ENCODE data around the gene LY6G5C. TPM values are rescaled to one million over a fixed set of nuclear protein-coding genes. Genes with fewer than 3 reads are reported as not detected.

The LY6G5C gene
- total and polyA plus RNA-seq, 2 of the 13 experiments (the other 11 are each of a cell fraction or from before 2014, with no cell fraction given), result 0.33 to 0.55 TPM

DNA sequence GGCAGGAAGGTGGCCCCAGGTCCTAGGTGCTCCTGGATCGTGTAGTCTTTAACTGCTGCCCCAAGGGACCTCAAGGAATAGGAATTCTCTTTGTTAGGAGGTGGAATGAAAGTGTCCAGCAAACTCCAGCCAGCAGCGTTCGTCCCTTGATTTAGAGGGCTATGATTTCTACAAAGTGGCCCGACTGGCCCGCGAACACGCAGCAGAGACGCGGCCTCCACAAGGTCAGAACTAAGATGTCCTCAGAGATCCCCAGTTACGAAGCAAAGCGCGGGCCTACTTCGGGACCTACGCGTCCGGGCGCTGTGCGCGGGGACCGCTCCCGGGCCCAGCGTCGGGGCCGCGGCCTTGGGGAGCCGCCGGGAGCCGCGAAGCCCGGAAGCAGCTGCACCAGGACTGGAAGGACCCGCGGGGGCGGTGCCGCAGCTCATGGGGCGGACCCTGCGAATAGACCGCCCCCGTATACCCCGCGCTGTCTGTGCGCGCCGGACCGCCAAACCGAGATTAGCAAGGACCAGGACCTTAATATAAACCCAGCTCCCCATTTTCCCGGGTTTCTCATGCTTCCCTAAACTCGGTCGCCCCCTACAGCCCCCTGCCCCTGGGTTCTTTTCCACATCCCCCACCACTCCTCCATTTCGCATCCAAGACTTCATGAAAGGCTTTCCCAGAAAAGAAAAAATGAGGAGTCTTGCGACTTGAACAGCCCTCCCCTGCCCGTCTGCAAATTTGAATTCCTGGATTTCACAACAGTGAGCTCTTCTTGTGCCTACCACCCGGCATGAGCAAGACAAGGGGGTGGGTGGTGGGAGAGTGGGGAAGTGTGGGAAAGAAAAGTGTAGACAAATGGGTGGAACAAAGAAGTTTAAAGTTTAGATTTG, 20.2 kb downstream of the LY6G5C start, which contains the start of gene C6orf47 (continued):
- TF ChIP-seq, protein P1, sequence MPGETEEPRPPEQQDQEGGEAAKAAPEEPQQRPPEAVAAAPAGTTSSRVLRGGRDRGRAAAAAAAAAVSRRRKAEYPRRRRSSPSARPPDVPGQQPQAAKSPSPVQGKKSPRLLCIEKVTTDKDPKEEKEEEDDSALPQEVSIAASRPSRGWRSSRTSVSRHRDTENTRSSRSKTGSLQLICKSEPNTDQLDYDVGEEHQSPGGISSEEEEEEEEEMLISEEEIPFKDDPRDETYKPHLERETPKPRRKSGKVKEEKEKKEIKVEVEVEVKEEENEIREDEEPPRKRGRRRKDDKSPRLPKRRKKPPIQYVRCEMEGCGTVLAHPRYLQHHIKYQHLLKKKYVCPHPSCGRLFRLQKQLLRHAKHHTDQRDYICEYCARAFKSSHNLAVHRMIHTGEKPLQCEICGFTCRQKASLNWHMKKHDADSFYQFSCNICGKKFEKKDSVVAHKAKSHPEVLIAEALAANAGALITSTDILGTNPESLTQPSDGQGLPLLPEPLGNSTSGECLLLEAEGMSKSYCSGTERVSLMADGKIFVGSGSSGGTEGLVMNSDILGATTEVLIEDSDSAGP (CRISPR knock-in tag; IDR thresholded peaks at IDR 0.05; ENCODE audit: borderline replicate concordance), result peak; percentile 86
- TF ChIP-seq SALL1 (CRISPR knock-in tag; IDR thresholded peaks at IDR 0.05) (peak; percentile 81), ZFP36 (IDR thresholded peaks at IDR 0.05; ENCODE audit: borderline replicate concordance, low read depth, low read length, partially characterized antibody) (no peak), ZKSCAN5 (CRISPR knock-in tag; IDR thresholded peaks at IDR 0.05) (no peak), RAD21 (CRISPR knock-in tag; IDR thresholded peaks at IDR 0.05) (peak; percentile 36; the same call in 1 of the 2 replicates), SAP130 (CRISPR knock-in tag; IDR thresholded peaks at IDR 0.05; ENCODE audit: low read depth) (peak; percentile 91), KDM5A (IDR thresholded peaks at IDR 0.05; ENCODE audit: borderline replicate concordance, low read length) (peak; percentile 35; the same call in 1 of the 2 replicates), ZFAT (CRISPR knock-in tag; conservative IDR thresholded peaks at IDR 0.05) (no peak), PAWR (CRISPR knock-in tag; IDR thresholded peaks at IDR 0.05; ENCODE audit: borderline replicate concordance) (no peak), HDAC2 (CRISPR knock-in tag; IDR thresholded peaks at IDR 0.05) (peak; percentile 57), HIVEP1 (CRISPR knock-in tag; IDR thresholded peaks at IDR 0.05) (no peak; the same call in 1 of the 2 replicates), NFYB (CRISPR knock-in tag; IDR thresholded peaks at IDR 0.05) (0 out of 2 replicates have a peak, but pooled peaks have one; percentile 30), ZFP62 (CRISPR knock-in tag; IDR thresholded peaks at IDR 0.05) (peak; percentile 91; the same call in 1 of the 2 replicates), CEBPG (CRISPR knock-in tag; IDR thresholded peaks at IDR 0.05) (no peak), ZNF652 (CRISPR knock-in tag; IDR thresholded peaks at IDR 0.05; ENCODE audit: borderline replicate concordance, low read depth) (no peak), ZNF224 (CRISPR knock-in tag; IDR thresholded peaks at IDR 0.05) (0 out of 2 replicates have a peak, but pooled peaks have one; percentile 60), ZNF672 (CRISPR knock-in tag; IDR thresholded peaks at IDR 0.05) (no peak), ZGPAT (CRISPR knock-in tag; IDR thresholded peaks at IDR 0.05) (peak; percentile 94), HNRNPK (IDR thresholded peaks at IDR 0.05; ENCODE audit: low read depth, low read length, poor library complexity, severe bottlenecking) (no peak), ZNF605 (CRISPR knock-in tag; IDR thresholded peaks at IDR 0.05) (0 out of 2 replicates have a peak, but pooled peaks have one; percentile 21), ADNP (CRISPR knock-in tag; IDR thresholded peaks at IDR 0.05) (no peak; the same call in 1 of the 2 replicates), SETDB1 (CRISPR knock-in tag; IDR thresholded peaks at IDR 0.05; ENCODE audit: borderline replicate concordance) (no peak), XBP1 (CRISPR knock-in tag; IDR thresholded peaks at IDR 0.05) (0 out of 2 replicates have a peak, but pooled peaks have one; percentile 60)
